Gastroesophageal sphincter (tissue), 4 donors: ENCODE measurements around the gene SF3B4. TPM values are rescaled to one million over a fixed set of nuclear protein-coding genes. Genes with fewer than 3 reads are reported as not detected.
A peak's percentile ranks its signal among the peaks of the same experiment; 100 is the strongest.

Experiments
- ATAC-seq: fragments of 150-250 bp; one replicate; pipeline ENCODE4 v1.9.1; 2016; ENCODE audit warnings: mild to moderate bottlenecking, moderate library complexity
- H3K27ac ChIP-seq, 4 donors: fragments of 200-600 bp; sonication (generic) in 3 of 4; 1 replicate in 3 of 4; 2 replicates in 1 of 4; pipeline ENCODE4 v1.5.1; 2016 to 2019
- H3K27me3 ChIP-seq: fragments of 200-600 bp; sonication (generic); one replicate; pipeline ENCODE4 v1.5.1; 2019
- H3K36me3 ChIP-seq, 2 donors: fragments of 200-600 bp; sonication (generic); one replicate each; pipeline ENCODE4 v1.5.1; 2019; ENCODE audit warnings: control low read depth in 1 of 2
- H3K4me1 ChIP-seq, 3 donors: fragments of 200-600 bp; sonication (generic); 1 replicate in 2 of 3; 2 replicates in 1 of 3; pipeline ENCODE4 v1.5.1; 2016 to 2019; ENCODE audit warnings: control low read depth in 2 of 3
- H3K4me3 ChIP-seq, 2 donors: fragments of 200-600 bp; sonication (generic); one replicate each; pipeline ENCODE4 v1.5.1; 2019; ENCODE audit warnings: mild to moderate bottlenecking in 1 of 2, moderate library complexity in 1 of 2
- H3K9me3 ChIP-seq, 3 donors: fragments of 200-600 bp; sonication (generic); one replicate each; pipeline ENCODE4 v1.5.1; 2017 to 2019; ENCODE audit warnings: control low read depth in 2 of 3
- EP300 ChIP-seq: sonication (generic); formaldehyde crosslinking; IDR thresholded peaks from one replicate; pipeline ENCODE4 v1.6.1; 2017; ENCODE audit warnings: antibody characterized with exemption, mild to moderate bottlenecking
- POLR2A ChIP-seq, 2 donors: fragments of 450-650 bp; IDR thresholded peaks; one replicate each; pipeline ENCODE4 v1.6.1; 2017; ENCODE audit warnings: antibody characterized with exemption in 2 of 2, mild to moderate bottlenecking in 2 of 2, moderate library complexity in 1 of 2
- POLR2AphosphoS5 ChIP-seq: sonication (generic); formaldehyde crosslinking; IDR thresholded peaks from one replicate; pipeline ENCODE4 v1.6.1; 2017; ENCODE audit warnings: antibody characterized with exemption
- WGBS, 2 donors: methylation state at CpG; one replicate each; pipeline ENCODE4 v1.1.5; 2018; ENCODE audit warnings: low coverage in 1 of 2; 5-methylcytosine and 5-hydroxymethylcytosine counted together
- total RNA-seq, 4 donors: library from RNA; depleted of rRNA; stranded (reverse); fragments of >200 nt; gene quantifications; one replicate each; pipeline ENCODE4 v1.1.0, GENCODE V29; 2016
- TF ChIP-seq, protein P1 (sequence below), 4 experiments: fragments of 200-600 bp in 2 of 4; fragments of 450-650 bp in 2 of 4; sonication (generic) in 1 of 4; IDR thresholded peaks; one replicate each; pipeline ENCODE4 v1.5.1; 2017 to 2019; ENCODE audit warnings: antibody characterized with exemption in 4 of 4, mild to moderate bottlenecking in 2 of 4, moderate library complexity in 2 of 4

Gene SF3B4
- total RNA-seq, 4 donors from 2014 or later: 9.7 to 17.9 (median 14.0) TPM

DNA sequence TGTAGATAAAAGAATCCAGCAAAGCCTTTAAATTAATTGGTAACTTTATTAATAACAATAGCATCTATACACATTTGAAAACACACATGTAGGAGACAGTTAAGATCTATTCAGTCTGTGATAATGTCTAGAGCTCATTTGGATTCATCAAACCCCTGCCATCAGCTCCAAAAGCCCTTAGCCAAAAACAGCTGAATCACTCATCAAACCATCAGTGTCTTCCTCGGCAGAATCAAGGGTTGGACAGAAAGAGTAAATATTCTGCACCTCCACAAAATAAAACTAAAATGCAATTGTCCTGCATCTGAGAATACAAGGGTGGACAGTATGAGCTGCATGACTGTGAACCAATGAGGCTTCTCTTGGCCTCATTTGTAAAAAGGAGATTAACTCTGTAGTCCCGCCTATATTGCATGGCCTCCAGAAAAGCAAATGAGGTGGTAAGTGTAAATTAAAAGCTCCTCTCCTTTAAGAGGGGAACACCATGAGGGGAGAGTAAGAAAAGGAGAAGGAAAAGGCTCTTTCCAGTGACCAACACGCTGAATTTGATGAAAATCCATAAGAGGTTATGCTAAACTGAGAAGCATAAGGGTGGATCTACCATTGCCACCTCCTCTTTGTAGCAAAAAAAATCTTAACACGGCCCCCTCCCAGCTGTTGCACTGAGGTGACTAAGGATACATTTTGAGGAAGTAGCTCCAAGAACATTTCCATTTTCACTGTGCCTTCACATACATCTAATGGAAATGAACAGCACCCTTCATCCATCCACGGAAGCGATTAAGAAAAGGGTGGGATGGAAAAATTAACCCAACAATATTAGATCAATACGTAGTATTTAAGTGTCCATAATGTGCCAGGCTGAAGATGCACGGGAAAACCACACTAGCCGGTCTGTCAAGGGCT is 42.9 kb downstream of the SF3B4 start:
- H3K4me1 ChIP-seq: peaks cover 4 to 39% (median 5%) of the 10 kb centered on the region in 3 donors
- peak overlapping the region; percentile 98 to 100 (median 100) for H3K27ac ChIP-seq
- no peaks in the 10 kb centered on the region for H3K9me3 ChIP-seq
- TF ChIP-seq POLR2A (IDR thresholded peaks at IDR 0.05) (peak in 1 of 2 donors; percentile 23), EP300 (no peak), POLR2AphosphoS5 (peak; percentile 54)
- TF ChIP-seq, protein P1, sequence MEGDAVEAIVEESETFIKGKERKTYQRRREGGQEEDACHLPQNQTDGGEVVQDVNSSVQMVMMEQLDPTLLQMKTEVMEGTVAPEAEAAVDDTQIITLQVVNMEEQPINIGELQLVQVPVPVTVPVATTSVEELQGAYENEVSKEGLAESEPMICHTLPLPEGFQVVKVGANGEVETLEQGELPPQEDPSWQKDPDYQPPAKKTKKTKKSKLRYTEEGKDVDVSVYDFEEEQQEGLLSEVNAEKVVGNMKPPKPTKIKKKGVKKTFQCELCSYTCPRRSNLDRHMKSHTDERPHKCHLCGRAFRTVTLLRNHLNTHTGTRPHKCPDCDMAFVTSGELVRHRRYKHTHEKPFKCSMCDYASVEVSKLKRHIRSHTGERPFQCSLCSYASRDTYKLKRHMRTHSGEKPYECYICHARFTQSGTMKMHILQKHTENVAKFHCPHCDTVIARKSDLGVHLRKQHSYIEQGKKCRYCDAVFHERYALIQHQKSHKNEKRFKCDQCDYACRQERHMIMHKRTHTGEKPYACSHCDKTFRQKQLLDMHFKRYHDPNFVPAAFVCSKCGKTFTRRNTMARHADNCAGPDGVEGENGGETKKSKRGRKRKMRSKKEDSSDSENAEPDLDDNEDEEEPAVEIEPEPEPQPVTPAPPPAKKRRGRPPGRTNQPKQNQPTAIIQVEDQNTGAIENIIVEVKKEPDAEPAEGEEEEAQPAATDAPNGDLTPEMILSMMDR (IDR thresholded peaks at IDR 0.05): peak in 1 of 4 experiments; percentile 3
- no peaks in the 10 kb centered on the region for H3K27me3 ChIP-seq
- no peak for ATAC-seq
- H3K36me3 ChIP-seq: no peaks in the 10 kb centered on the region
- WGBS, 2 donors: 0 to 4% methylated on average over 6 to 9 of the region's 9 CpGs
- peak overlapping the region; percentile 83 to 94 for H3K4me3 ChIP-seq

DNA sequence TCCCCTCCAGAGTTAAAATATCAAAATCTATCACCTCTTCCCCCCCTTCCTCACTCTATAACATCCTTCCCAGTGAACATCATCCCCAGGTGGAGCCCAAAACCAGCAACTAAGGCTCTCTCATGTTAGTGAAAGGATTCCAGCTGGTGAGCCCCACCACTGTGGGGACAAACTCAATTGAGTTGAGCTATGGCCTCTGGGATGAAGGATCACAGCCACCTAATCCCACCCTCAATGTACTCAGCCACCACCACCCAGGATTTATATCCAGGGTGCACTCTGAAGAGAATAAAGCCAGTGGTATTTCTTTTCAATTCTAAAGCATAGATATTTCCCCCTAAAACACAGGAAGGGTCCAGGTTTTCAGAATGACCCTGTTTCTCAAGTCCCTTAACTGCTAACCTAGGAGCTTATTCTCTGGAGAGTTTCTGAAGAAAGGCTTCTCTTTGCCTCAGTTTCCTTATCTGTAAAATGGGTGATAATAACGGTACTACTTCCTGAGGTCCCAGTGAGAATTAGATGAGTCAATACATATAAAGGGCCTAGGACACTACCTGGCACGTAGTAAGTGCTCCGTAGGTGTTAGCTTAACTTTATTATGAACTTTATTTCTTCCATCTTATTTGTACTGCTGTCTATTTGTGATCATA is 43.9 kb downstream of the SF3B4 start:
- ATAC-seq: no peak
- Histone ChIP-seq H3K27me3 (no peaks in the 10 kb centered on the region), H3K27ac (no peak overlapping the region), H3K9me3 (no peaks in the 10 kb centered on the region), H3K36me3 (no peaks in the 10 kb centered on the region), H3K4me3 (peak overlapping the region in 1 of 2 donors; percentile 83), H3K4me1 (peaks cover 4 to 30% (median 5%) of the 10 kb centered on the region in 3 donors)
- TF ChIP-seq POLR2A (IDR thresholded peaks at IDR 0.05) (peak in 1 of 2 donors; percentile 9), EP300 (no peak), POLR2AphosphoS5 (peak; percentile 15)
- 73 to 79% methylated on average over 3 of the region's 3 CpGs for WGBS, 2 donors

DNA sequence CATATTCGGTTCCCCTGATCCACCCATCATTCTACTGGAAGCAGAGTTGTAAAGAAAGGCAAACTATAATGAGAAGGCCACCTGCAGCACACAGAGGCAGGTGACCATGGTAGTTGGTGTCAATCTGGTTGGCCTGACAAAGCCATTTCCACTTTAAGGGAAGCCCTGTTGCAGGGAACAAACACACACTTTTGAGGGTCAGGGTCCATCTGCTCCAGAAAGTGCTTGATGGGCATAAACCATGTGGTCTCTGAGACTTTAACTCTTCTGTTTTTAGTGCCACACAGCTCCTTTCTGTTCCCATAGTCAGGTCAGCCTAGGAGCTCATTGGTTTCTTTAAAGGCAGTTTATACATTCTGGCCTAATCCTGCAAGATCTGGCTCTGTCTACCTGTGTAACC is 45.7 kb downstream of the SF3B4 start:
- Histone ChIP-seq H3K4me3 (no peak overlapping the region), H3K27me3 (no peaks in the 10 kb centered on the region), H3K36me3 (no peaks in the 10 kb centered on the region), H3K4me1 (peaks cover 4 to 25% (median 5%) of the 10 kb centered on the region in 3 donors), H3K27ac (no peak overlapping the region), H3K9me3 (no peaks in the 10 kb centered on the region)
- TF ChIP-seq, protein P1 (IDR thresholded peaks at IDR 0.05): no peak
- TF ChIP-seq POLR2A (IDR thresholded peaks at IDR 0.05): no peak
- no peak for TF ChIP-seq POLR2AphosphoS5
- no peak for TF ChIP-seq EP300
- WGBS, 2 donors: 78 to 82% methylated on average over 1 of the region's 1 CpG
- ATAC-seq: no peak

DNA sequence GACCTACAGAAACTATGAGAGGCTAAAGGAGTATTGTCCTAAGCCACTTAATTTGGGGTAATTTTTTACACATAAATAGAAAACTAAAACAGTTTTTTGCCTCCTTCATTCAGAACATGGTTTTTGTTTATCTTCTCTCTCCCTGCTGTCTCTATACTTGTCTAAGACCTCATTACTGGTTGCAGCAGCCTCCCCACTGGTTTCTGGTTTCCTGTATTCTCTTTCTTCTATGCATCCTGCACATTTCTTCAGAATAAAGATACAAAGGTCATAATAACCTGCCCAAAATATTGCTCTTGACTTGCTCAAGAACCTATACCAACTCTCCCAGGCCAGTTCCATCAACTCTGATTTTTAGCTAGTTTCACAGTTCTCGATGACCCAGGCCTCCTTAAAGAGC is 48.0 kb downstream of the SF3B4 start:
- H3K27ac ChIP-seq: no peak overlapping the region
- H3K9me3 ChIP-seq: no peaks in the 10 kb centered on the region
- H3K4me3 ChIP-seq: no peak overlapping the region
- H3K27me3 ChIP-seq: no peaks in the 10 kb centered on the region
- peaks cover under 1 to 19% (median 1%) of the 10 kb centered on the region in 3 donors for H3K4me1 ChIP-seq
- 100% methylated on average over 1 of the region's 1 CpG; no CpG with 5 or more reads in 1 of the 2 donors for WGBS, 2 donors
- no peaks in the 10 kb centered on the region for H3K36me3 ChIP-seq
- no peak for ATAC-seq
- TF ChIP-seq, protein P1 (IDR thresholded peaks at IDR 0.05): no peak
- TF ChIP-seq POLR2AphosphoS5 (no peak), POLR2A (IDR thresholded peaks at IDR 0.05) (no peak), EP300 (no peak)

DNA sequence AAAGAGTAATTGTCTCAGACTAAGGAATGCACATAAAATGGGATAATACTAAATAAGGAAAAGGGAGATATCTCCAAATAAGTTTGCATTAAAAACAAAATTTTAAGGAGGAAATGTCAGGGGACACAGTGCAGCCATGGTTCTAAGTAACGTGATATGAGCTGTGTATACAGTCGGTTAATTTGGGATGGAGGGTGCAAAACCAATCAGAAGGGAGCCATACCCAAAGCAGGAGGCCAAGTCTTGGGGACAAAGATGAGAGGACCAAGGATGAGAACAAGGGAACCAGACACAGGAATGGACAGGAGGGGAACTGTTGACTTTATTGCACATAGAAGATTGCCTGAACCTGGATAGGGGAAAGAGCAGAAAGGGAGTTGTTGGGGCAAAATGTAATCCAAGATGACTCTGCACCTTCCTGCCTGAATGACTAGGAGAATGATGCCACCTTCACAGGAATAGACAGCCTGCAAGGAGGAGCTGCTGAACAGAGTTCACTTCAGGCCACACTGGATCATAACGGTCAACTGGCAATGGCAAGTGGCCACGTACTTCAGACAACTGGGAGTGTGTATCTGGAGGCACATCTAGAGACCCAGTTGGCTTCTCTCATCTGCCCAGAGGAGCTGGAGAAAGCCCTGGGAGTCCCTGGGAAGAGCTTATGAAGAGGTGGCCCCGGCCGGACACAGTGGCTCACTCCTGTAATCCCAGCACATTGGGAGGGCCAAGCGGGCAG is 50.2 kb downstream of the SF3B4 start:
- 84 to 93% methylated on average over 3 to 5 of the region's 7 CpGs for WGBS, 2 donors

More for the DNA sequence above, 50.2 kb downstream of the SF3B4 start:
- Histone ChIP-seq H3K27ac (no peak overlapping the region), H3K9me3 (no peaks in the 10 kb centered on the region), H3K4me3 (no peak overlapping the region), H3K36me3 (no peaks in the 10 kb centered on the region), H3K4me1 (no peaks in the 10 kb centered on the region), H3K27me3 (no peaks in the 10 kb centered on the region)
- no peak for TF ChIP-seq EP300
- TF ChIP-seq POLR2A (IDR thresholded peaks at IDR 0.05): no peak
- no peak for TF ChIP-seq POLR2AphosphoS5
- TF ChIP-seq, protein P1 (IDR thresholded peaks at IDR 0.05): no peak
- no peak for ATAC-seq
